Right ventricle myocardium inferior (tissue), 1 donor: ENCODE results near the gene USP28. TPM values are rescaled to one million over a fixed set of nuclear protein-coding genes. Genes with fewer than 3 reads are reported as not detected.
A peak's percentile ranks its signal among the peaks of the same experiment; 100 is the strongest.
"Not testable (repeated sequence)": the region's sequence is repeated elsewhere in the genome, so short reads cannot be mapped to it uniquely, and the experiment has no call there.

Experiments
- ATAC-seq: fragments of 200-7000 bp; cut with Tn5 transposase; one replicate; pipeline ENCODE4 v1.9.1; 2020; ENCODE audit warnings: mild to moderate bottlenecking, moderate library complexity
- DNase-seq: peaks from one replicate; pipeline ENCODE4 v3.0.0; 2021; ENCODE audit errors: missing footprints
- intact Hi-C: fragments of 100-400 bp; cut with DNase I; formaldehyde crosslinking; loops from one replicate; pipeline ENCODE4 v1.11.0; 2022
- long read RNA-seq: library from polyadenylated mRNA; unstranded; transcript quantifications from one replicate; pipeline ENCODE4 v2.0.0, GENCODE V29; 2021
- total RNA-seq: library from RNA; stranded (reverse); fragmentation: NEBNext Ultra II Directional; extraction: Animal tissue kit (Norgen Biotek cat#: 25700); gene quantifications from one replicate; pipeline ENCODE4 v1.2.1, GENCODE V29; 2021
- donor health status: DM: no; HTN: yes; CAD: no; lungs with severe emphysema.

Gene USP28, protein sequence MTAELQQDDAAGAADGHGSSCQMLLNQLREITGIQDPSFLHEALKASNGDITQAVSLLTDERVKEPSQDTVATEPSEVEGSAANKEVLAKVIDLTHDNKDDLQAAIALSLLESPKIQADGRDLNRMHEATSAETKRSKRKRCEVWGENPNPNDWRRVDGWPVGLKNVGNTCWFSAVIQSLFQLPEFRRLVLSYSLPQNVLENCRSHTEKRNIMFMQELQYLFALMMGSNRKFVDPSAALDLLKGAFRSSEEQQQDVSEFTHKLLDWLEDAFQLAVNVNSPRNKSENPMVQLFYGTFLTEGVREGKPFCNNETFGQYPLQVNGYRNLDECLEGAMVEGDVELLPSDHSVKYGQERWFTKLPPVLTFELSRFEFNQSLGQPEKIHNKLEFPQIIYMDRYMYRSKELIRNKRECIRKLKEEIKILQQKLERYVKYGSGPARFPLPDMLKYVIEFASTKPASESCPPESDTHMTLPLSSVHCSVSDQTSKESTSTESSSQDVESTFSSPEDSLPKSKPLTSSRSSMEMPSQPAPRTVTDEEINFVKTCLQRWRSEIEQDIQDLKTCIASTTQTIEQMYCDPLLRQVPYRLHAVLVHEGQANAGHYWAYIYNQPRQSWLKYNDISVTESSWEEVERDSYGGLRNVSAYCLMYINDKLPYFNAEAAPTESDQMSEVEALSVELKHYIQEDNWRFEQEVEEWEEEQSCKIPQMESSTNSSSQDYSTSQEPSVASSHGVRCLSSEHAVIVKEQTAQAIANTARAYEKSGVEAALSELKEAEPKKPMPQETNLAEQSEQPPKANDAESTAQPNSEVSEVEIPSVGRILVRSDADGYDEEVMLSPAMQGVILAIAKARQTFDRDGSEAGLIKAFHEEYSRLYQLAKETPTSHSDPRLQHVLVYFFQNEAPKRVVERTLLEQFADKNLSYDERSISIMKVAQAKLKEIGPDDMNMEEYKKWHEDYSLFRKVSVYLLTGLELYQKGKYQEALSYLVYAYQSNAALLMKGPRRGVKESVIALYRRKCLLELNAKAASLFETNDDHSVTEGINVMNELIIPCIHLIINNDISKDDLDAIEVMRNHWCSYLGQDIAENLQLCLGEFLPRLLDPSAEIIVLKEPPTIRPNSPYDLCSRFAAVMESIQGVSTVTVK
- total RNA-seq = 145 TPM
- long read RNA-seq, full-length matches to known transcripts = 10 of 62 reads
- long read RNA-seq, partial matches to known transcripts = 5 of 62 reads
- long read RNA-seq, other reads (novel, unspliced or antisense) = 47 of 62 reads

DNA sequence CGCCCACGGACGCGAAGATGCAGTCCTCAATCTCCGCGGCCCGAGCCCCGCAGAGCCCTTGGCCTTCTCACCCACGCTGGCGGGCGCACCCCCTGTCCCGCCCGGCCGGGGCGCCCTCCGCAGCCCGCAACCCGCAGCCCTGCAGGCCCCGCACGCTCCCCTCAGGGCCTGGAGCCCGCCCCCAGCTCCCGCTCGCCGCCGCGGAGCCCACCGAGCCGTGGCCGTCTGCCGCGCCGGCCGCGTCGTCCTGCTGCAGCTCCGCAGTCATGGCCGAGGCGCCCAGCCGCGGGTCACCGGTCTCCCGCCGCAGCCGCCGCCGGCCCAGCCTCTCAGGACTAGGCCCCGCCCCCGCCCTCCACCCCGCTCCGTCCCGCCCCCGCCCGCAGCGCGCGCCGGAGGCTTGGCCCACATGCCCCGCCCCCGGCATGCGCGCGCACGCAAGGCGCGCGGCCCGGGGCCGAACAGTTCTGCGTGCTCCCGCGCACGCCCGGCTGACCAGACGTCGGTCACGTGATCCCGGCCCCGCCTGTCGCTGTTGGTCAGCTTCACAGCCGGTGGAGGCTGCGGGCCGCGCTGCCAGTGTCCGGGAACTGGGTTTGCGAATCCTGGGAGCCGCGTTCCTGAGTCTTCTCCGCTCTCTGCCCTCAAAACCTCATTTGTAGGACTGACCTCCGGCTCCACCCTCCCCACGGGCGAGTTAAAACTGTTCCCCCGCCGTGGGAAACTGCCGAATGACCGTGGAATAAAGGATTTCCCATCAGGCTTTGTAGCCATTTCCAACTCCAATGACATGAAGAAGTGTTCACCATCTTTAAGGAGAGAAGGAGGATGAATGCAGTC lies at the start of gene USP28:
Gene USP28, minus strand, starts transcription at position 339 of the 840 bp plus-strand sequence. Its CDS starts 71 bp downstream, at position 268.
- ATAC-seq (peak; percentile 89), DNase-seq (peak; percentile 99)
- intact Hi-C loops = loop anchor here (10.0 kb wide), 1 partner anchor 71 kb away; no protein-coding TSS in a partner anchor

DNA sequence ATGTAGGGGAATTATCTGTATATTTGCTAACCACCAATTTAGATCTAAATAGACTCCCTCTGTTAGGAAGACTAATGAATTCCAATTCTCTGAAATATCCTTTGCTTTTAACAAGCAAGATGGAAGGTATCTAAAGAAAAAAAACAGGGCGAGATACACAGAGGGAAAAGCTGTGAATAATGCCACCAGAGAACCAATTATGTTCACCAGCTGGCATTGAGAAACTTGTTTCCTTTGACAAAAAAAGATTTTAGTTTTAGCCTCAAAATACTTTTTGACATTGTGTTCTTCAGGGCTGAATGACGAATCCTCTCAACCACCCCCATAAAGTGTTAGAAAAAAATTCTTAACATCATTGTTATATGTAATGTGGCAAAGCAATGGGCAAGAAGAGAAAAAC lies 48.2 kb upstream of the USP28 start:
- intact Hi-C loops = no loop called here
- ATAC-seq = no peak
- DNase-seq = no peak

DNA sequence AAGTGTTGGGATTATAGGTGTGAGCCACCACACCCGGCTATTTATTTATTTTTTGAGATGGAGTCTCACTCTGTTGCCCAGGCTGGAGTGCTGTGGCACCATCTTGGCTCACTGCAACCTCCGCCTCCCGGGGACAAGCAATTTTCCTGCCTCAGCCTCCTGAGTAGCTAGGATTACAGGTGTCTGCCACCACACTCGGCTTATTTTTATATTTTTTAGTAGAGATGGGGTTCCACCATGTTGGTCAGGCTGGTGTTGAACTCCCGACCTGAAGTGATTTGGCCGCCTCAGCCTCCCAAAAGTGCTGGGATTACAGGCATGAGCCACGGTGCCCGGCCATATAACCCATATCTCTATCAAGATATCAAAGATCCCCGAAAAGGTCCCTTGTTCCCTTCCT lies 36.1 kb upstream of the USP28 start:
- ATAC-seq, intact Hi-C loops, DNase-seq: not testable (repeated sequence)

DNA sequence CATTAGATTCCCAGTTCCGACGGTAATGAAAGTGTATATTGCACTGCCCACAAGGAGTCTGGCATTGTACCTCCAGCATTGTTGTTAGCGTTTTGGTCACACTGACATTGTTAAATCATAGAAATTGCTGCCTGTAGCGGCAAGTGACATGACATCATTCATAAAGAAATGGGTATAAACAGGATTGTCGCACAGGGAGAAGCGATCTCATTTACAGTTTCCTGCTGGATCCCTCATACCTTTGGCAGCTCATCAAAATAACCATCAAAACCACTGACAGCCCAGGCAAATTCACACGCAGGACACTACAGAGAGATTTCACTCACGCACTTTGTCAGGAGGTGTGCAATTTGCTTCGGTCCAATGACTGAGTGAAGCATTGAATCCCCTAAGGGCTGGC lies 32.7 kb upstream of the USP28 start:
- DNase-seq = no peak
- ATAC-seq = no peak
- intact Hi-C loops = no loop called here

DNA sequence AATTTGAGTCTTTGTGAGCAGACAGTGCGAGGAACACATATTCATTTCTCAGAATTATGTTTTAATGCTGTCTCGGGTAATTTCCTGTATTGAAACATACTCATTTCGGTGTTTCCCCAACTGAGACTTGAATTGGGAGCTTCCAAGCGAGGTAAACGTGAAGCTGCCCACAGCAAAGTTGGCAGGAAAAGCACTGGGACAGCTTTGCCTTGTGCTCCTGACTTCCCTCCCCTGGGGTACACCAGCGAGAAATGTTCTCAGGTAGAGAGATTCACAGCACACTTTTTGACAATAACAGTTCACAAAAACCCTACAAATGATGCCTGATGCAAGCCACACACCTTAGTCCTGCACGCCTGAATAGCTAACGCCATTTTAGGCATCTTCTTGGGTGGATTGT lies 32.3 kb upstream of the USP28 start:
- intact Hi-C loops = no loop called here
- ATAC-seq = no peak
- no peak for DNase-seq

DNA sequence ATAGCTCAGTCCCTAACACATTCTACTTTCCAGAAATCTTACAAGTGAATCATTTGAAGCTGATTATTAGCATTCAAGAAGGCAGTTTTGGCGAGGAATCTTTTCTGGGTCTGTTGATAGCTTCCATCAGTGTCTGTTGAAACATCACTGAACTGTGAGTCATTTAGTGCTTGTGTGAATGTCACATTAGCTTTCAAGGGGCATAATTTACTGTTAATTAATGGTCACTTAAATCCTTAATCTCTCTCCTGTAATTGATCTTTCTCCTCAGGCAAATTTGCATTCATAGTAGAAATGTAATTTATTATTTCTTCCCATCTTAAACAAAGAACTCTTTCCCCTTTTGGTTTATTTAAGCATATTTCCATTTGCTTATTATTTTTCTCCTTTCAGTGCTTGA lies 31.8 kb upstream of the USP28 start:
- DNase-seq (no peak), ATAC-seq (no peak)
- intact Hi-C loops = no loop called here

DNA sequence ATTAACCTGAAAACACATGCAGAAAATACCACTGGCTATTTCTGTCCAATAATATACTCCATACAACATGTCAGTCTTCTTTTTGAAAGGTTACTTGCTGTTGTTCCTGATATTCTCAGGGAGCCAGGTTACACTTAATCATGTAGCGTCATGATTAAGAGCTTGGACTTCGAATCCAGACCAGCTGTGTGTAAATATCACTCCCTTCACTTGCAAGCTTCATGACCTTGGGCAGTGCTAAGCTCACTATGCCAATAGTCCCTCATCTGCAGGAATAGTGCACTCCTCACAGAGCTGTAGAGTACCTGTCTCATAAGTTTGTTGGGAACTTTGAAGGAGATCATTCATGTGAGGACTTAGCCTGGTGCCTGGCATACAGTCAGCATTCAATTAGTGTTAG lies 31.1 kb upstream of the USP28 start:
- intact Hi-C loops = no loop called here
- no peak for ATAC-seq

DNA sequence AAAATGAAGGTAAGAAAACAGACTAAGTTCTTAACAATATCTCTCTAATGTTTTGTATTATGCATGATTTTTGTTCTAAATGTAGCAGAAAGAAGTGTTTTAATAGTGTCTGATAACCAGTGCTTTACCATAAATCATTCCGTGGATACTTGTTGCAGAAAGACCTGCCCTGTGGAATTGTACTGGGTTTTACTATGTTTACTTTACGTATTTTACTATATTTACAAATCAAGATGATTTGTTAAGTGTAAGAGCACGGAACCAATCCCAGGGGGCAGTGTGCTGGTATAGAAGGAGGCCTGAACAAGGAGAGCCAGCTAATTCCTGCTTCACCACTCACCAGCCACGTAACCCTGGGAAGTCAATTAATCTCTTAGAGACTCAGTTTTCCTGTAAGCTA lies 30.7 kb upstream of the USP28 start:
- no peak for ATAC-seq
- intact Hi-C loops = no loop called here
- DNase-seq = no peak

More for the DNA sequence above, 31.1 kb upstream of the USP28 start:
- no peak for DNase-seq

DNA sequence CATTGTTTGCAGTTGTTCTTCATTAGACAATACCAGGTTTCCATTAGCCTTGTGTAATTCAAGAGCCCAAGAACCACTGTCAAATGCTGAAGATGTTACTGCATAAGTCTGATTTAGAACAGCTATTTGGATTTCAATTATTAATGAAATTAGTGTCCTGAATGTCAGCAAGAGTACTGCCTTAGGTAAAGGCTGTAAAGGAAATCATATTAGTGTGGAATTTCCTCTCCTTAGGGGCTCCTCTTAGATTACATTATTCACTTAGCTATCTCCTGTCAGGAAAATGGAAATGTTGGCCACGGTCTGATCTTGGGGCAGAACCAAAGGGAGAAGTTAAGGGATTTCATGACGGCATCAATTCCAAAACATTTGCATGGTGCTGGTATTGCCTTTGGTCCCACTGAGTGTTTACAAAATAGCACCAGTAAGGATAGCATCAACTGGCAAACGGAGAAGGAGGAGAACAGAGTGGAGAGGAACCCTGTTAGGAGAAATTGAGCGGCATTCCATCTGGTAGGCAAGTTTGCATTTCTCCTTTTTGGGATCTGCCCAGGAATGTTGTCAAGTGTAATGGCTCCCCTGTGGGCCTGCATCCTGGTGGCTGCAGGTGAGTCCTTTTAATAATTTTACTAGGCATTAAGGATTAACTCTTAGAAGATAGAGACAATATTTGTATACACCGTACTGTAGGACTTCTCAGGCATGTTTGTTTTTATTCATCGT lies 29.2 kb upstream of the USP28 start, which contains the start of gene HTR3B:
Gene HTR3B, plus strand, starts transcription at position 418 of the 723 bp plus-strand sequence. Its CDS starts 138 bp downstream, at position 556.
- no peak for DNase-seq
- intact Hi-C loops = no loop called here

DNA sequence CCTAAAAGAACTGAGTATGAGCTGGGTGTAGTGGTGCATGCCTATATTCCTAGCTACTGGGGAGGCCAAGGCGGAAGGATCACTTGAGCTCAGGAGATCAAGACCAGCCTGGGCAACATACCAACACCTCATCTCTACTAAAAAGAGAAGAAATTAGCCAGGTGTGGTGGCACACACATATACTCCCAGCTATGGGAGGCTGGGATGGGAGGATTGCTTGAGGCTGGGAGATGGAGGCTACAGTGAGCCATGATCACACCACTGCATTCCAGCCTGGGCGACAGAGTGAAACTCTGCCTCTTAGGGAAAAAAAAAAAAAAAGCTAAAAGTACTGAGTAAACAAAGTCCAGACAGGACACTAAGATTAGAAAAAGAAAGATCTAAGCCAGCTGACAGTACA lies 25.8 kb upstream of the USP28 start:
- DNase-seq = no peak
- intact Hi-C loops = no loop called here
- ATAC-seq = no peak

More for the DNA sequence above, 29.2 kb upstream of the USP28 start, which contains the start of gene HTR3B:
- ATAC-seq = no peak

DNA sequence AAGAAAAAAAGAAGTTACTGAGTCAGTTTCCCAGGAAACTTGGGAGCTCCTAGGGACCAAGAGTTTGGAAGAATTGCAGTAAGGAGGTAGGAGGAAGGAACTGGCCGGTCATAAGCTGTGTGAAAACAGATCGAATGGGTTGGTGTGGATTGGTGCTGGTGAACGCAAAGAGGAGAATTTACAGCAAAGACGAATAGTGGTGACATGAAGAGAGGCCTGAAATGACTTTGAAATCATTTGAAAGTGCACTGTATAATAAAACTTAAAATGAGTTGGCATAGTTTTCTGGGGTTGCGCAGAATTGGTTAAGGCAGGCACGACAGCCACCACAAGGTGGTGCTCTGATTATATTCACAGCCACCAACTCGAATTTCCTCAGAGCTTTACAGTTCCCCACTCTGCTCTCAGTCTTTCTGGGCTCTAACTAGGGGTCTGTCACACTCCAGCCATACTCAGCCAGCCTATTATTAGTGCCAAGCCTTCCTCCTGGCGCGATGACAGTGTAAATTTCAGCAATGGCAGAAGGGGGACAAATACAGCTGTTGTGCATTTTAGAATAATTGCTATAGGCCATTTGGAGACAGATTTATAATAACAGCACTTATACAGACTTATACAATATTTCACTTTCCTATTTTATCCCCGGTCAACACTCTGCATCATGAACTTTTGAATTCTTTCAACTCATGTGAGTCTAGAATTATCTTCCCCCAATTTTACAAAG lies 20.9 kb upstream of the USP28 start:
- DNase-seq (no peak), ATAC-seq (peak; percentile 62)
- intact Hi-C loops = loop anchor here (1.0 to 10.0 kb wide), 3 partner anchors 81 to 366 kb away; partner anchors contain the start of gene HTR3A

DNA sequence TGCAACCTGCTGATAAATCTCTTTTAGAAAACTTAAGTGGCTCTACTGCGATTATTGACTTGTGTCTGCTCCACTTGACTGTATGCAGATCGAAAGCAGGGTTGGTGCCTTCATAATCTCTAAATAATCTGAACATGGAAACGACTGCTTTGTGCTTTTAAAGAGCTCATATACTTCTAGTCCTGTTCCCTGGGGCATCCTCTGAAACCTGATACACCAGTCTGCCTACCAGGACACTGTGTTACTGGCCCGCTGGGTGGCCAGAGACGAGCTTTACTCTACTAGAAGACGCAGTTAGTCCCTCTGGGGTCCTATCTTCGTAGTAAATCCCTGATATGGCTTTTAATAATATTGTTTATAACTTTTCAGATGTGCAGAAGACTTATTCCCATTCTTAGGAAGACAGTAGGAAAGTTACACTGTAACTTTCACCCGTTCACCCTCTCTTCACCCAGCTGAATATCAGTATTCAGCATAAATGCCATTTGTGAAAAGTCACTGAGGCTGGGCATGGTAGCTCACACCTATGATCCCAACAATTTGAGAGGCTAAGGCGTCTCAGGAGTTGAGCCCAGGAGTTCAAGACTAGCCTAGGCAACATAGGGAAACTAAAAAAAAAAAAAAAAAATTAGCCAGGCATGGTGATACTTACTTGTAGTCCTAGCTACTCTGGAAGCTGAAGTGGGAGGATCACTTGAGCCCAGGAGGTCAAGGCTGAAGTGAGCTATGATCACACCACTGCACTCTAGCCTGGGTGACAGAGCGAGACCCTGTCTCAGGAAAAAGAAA lies 20.2 kb upstream of the USP28 start:
- DNase-seq (no peak), ATAC-seq (peak; percentile 53)
- intact Hi-C loops = loop anchor here (1.0 to 10.0 kb wide), 3 partner anchors 82 to 367 kb away; partner anchors contain the start of gene HTR3A

DNA sequence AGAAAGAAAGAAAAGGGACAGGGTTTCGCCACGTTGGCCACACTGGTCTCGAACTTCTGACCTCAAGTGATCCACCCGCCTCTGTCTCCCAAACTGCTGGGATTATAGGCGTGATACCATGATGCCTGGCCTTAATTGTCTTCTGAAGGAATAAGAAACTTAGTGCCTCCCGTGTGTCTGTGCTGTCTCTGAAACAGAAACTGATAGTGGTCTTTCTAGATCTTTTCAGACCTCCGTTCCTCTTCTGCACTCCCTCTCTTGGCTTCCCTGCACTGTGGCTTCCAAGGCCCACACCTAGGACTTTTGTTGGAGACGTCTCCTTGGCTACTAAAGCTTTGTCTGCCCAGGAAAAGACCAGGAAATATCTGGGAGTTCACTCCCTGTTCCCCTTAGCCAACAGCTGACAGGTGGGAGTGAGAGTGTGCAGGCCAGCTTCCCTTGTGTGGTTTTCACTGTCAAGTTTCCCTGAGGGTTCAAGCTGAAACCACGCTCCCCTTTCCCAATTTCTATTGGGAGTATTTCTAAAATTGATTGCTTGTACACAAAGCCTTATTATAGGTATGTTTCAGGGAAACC lies 19.1 kb upstream of the USP28 start:
- no peak for DNase-seq
- ATAC-seq = peak; percentile 50
- intact Hi-C loops = loop anchor here (10.0 kb wide), 1 partner anchor 140 kb away; no protein-coding TSS in a partner anchor

DNA sequence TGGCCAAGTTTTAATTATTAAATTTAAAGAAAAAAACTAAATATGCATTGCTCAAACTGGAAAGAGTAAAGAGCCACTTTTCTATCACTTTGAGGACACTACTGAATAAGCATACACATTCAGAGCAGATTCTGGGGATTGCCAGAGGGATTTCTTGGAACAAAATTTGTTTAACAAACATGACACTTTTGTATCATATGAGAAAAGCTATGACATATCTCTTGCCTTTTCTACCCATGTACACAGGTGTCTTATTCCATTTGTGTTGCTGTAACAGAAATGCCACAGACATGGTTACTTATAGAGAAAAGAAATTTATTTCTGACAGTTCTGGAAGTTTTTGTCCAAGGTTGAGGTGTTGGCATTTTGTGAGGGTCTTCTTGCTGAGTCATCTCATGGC lies 13.5 kb upstream of the USP28 start:
- no peak for ATAC-seq
- intact Hi-C loops = no loop called here
- DNase-seq = no peak

DNA sequence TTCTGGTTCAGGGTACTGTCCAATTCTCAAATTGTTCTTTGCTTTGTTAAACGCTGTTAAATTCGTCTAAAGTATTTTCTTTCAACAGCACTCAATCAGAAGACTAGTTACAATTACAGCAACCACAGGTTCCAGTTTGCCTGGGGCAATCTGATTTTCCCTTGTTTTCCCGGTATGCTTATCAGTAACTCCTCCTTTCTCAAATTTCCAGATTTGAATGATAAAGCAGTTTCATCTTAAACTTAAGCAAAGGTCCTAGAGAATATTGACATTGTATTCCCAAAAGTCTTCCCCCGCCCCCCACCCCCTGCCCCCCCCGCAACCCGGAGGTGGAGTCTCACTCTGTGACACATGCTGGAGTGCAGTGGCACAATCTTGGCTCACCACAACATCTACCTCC lies 10.5 kb upstream of the USP28 start:
- ATAC-seq (no peak), DNase-seq (no peak)
- intact Hi-C loops = no loop called here
